HEK293 (cell line): ENCODE results near the gene GNL3.

Experiments
- FEZF1 ChIP-seq: fragments of 450-650 bp; formaldehyde crosslinking; IDR thresholded peaks from 2 replicates; pipeline ENCODE4 v1.5.1; 2016; ENCODE audit warnings: missing biosample characterization, missing genetic modification characterization
- GLIS1 ChIP-seq: fragments of 450-650 bp; formaldehyde crosslinking; IDR thresholded peaks from 2 replicates; pipeline ENCODE4 v1.5.1; 2016; ENCODE audit warnings: missing biosample characterization, missing genetic modification characterization
- PRDM1 ChIP-seq: fragments of 450-650 bp; formaldehyde crosslinking; IDR thresholded peaks from 2 replicates; pipeline ENCODE4; 2016; ENCODE audit warnings: missing biosample characterization, missing genetic modification characterization
- SALL2 ChIP-seq: fragments of 450-650 bp; formaldehyde crosslinking; IDR thresholded peaks from 2 replicates; pipeline ENCODE4 v1.5.0; 2017; ENCODE audit warnings: missing biosample characterization, mild to moderate bottlenecking, missing genetic modification characterization, borderline replicate concordance
- YY1 ChIP-seq: fragments of 450-650 bp; formaldehyde crosslinking; IDR thresholded peaks from 2 replicates; pipeline ENCODE4 v1.5.1; 2018; ENCODE audit warnings: missing biosample characterization, missing genetic modification characterization
- ZFHX2 ChIP-seq: fragments of 450-650 bp; formaldehyde crosslinking; conservative IDR thresholded peaks from 2 replicates; pipeline ENCODE4 v1.5.1; 2016; ENCODE audit warnings: missing biosample characterization, missing genetic modification characterization
- ZIC2 ChIP-seq: fragments of 450-650 bp; formaldehyde crosslinking; IDR thresholded peaks from 2 replicates; pipeline ENCODE4 v1.5.1; 2016; ENCODE audit warnings: missing biosample characterization, missing genetic modification characterization
- ZNF10 ChIP-seq: fragments of 450-650 bp; formaldehyde crosslinking; IDR thresholded peaks from 2 replicates; pipeline ENCODE4 v1.5.1; 2017; ENCODE audit warnings: missing biosample characterization, missing genetic modification characterization
- ZNF114 ChIP-seq: fragments of 450-650 bp; formaldehyde crosslinking; IDR thresholded peaks from 2 replicates; pipeline ENCODE4 v1.5.0; 2017; ENCODE audit warnings: missing biosample characterization, missing genetic modification characterization
- ZNF146 ChIP-seq: fragments of 450-650 bp; formaldehyde crosslinking; IDR thresholded peaks from 2 replicates; pipeline ENCODE4 v1.5.1; 2016; ENCODE audit warnings: missing biosample characterization, missing genetic modification characterization
- ZNF155 ChIP-seq: fragments of 450-650 bp; formaldehyde crosslinking; IDR thresholded peaks from 2 replicates; pipeline ENCODE4 v1.5.1; 2016; ENCODE audit warnings: missing biosample characterization, missing genetic modification characterization
- ZNF175 ChIP-seq: fragments of 450-650 bp; formaldehyde crosslinking; IDR thresholded peaks from 2 replicates; pipeline ENCODE4 v1.5.1; 2016; ENCODE audit warnings: missing biosample characterization, missing genetic modification characterization
- ZNF26 ChIP-seq: fragments of 450-650 bp; formaldehyde crosslinking; IDR thresholded peaks from 2 replicates; pipeline ENCODE4 v1.5.1; 2016; ENCODE audit warnings: missing biosample characterization, missing genetic modification characterization
- ZNF274 ChIP-seq, 2 experiments: fragments of 200-500 bp in 1 of 2; fragments of 450-650 bp in 1 of 2; sonication (Bioruptor generic) in 1 of 2; formaldehyde crosslinking in 1 of 2; IDR thresholded peaks; 2 replicates each; pipeline versions ENCODE4 v1.5.1 to v1.6.1; 2014 to 2016; ENCODE audit warnings: borderline replicate concordance in 1 of 2, inconsistent platforms in 1 of 2, low read length in 1 of 2, missing biosample characterization in 1 of 2, missing genetic modification characterization in 1 of 2
- ZNF280D ChIP-seq: fragments of 450-650 bp; formaldehyde crosslinking; IDR thresholded peaks from 2 replicates; pipeline ENCODE4 v1.5.1; 2016; ENCODE audit warnings: missing biosample characterization, missing genetic modification characterization
- ZNF335 ChIP-seq: fragments of 450-650 bp; formaldehyde crosslinking; conservative IDR thresholded peaks from 2 replicates; pipeline ENCODE4 v1.5.1; 2016; ENCODE audit warnings: missing biosample characterization, missing genetic modification characterization
- ZNF341 ChIP-seq: fragments of 450-650 bp; formaldehyde crosslinking; IDR thresholded peaks from 2 replicates; pipeline ENCODE4; 2016; ENCODE audit warnings: low read depth, missing biosample characterization, missing genetic modification characterization
- ZNF350 ChIP-seq: fragments of 450-650 bp; formaldehyde crosslinking; IDR thresholded peaks from 2 replicates; pipeline ENCODE4 v1.5.0; 2017; ENCODE audit warnings: missing biosample characterization, mild to moderate bottlenecking, missing genetic modification characterization
- ZNF391 ChIP-seq: fragments of 450-650 bp; formaldehyde crosslinking; IDR thresholded peaks from 2 replicates; pipeline ENCODE4 v1.5.1; 2016; ENCODE audit warnings: low read depth, missing biosample characterization, missing genetic modification characterization, borderline replicate concordance
- ZNF548 ChIP-seq: fragments of 450-650 bp; formaldehyde crosslinking; IDR thresholded peaks from 2 replicates; pipeline ENCODE4 v1.5.1; 2016; ENCODE audit warnings: missing biosample characterization, missing genetic modification characterization
- ZNF560 ChIP-seq: fragments of 450-650 bp; formaldehyde crosslinking; IDR thresholded peaks from 2 replicates; pipeline ENCODE4 v1.5.1; 2017; ENCODE audit warnings: missing biosample characterization, missing genetic modification characterization, borderline replicate concordance
- ZNF596 ChIP-seq: fragments of 450-650 bp; IDR thresholded peaks from 2 replicates; pipeline ENCODE4 v1.5.0; 2018; ENCODE audit warnings: missing biosample characterization, mild to moderate bottlenecking, missing genetic modification characterization, moderate library complexity
- ZNF600 ChIP-seq: fragments of 450-650 bp; formaldehyde crosslinking; IDR thresholded peaks from 2 replicates; pipeline ENCODE4 v1.5.1; 2016; ENCODE audit warnings: missing biosample characterization, missing genetic modification characterization
- ZNF660 ChIP-seq: fragments of 450-650 bp; IDR thresholded peaks from 2 replicates; pipeline ENCODE4 v1.5.1; 2018; ENCODE audit warnings: missing biosample characterization, mild to moderate bottlenecking, missing genetic modification characterization
- ZNF664 ChIP-seq: fragments of 450-650 bp; formaldehyde crosslinking; IDR thresholded peaks from 2 replicates; pipeline ENCODE4 v1.5.1; 2016; ENCODE audit warnings: missing biosample characterization, missing genetic modification characterization
- ZNF670 ChIP-seq: fragments of 450-650 bp; formaldehyde crosslinking; IDR thresholded peaks from 2 replicates; pipeline ENCODE4 v1.5.1; 2016; ENCODE audit warnings: missing biosample characterization, missing genetic modification characterization, low read depth
- ZNF704 ChIP-seq: fragments of 450-650 bp; formaldehyde crosslinking; IDR thresholded peaks from 2 replicates; pipeline ENCODE4 v1.5.1; 2016; ENCODE audit warnings: missing biosample characterization, missing genetic modification characterization
- ZNF707 ChIP-seq: fragments of 450-650 bp; formaldehyde crosslinking; IDR thresholded peaks from 2 replicates; pipeline ENCODE4 v1.5.1; 2016; ENCODE audit warnings: missing biosample characterization, missing genetic modification characterization
- TF ChIP-seq, protein P1 (sequence below): fragments of 450-650 bp; formaldehyde crosslinking; IDR thresholded peaks from 2 replicates; pipeline ENCODE4 v1.5.1; 2016; ENCODE audit warnings: missing biosample characterization, missing genetic modification characterization
- TF ChIP-seq, protein P2 (sequence below): fragments of 450-650 bp; formaldehyde crosslinking; optimal IDR thresholded peaks from 2 replicates; pipeline ENCODE3; 2016; ENCODE audit warnings: missing biosample characterization, mild to moderate bottlenecking, missing genetic modification characterization

The GNL3 gene

DNA sequence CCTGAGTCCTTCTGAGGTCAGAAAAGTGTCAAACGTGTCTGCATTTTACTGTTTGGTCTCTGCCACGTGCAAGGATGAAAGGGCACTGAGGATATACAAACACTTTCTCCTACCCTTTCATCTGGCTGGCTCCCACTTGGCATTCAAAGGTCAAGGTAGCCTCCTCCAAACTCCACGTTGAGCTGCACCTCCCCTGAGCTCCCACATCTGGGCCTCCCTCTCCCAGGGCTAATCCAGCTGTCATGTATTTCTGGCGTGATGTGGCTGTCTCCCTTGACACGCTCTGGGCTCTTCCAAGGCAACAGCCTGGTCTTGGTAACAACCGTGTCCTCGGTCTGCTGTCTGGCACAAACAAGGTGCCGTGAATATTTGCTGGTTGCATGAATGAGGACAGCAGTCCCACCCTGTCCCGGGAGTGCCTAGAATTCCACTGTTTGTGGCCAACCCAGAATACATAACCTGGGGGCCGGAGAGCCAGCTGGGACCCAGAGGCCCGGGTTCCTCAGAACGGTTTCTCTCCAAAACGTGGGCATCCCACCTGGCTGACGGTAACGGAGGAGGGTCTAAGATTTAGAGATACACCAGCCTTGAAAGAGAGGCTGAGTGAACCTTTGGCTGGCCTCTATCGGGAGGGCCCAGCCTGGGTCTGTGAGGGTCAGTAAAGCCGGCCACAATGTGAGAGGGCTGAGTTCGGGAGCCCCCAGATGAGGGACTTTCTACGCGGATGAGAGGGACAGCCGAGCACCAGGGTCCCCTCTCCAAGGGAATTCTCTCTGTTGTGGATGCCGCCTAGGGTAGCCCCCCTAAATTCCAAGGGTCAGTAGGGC is 19.0 kb downstream of the GNL3 start (continued):
- TF ChIP-seq SALL2 (tag by site-specific recombination) (no peak), ZNF664 (no peak), ZNF548 (tag by site-specific recombination) (no peak), ZNF704 (tag by site-specific recombination) (no peak), ZNF114 (tag by site-specific recombination) (no peak), ZNF26 (tag by site-specific recombination) (no peak), ZNF175 (tag by site-specific recombination) (no peak), YY1 (tag by site-specific recombination) (no peak), ZNF10 (tag by site-specific recombination) (no peak), ZNF707 (tag by site-specific recombination) (no peak), ZNF155 (tag by site-specific recombination) (no peak), ZNF280D (tag by site-specific recombination) (no peak), ZNF670 (tag by site-specific recombination) (no peak), ZFHX2 (tag by site-specific recombination) (no peak), ZNF660 (no peak), ZNF341 (peak; percentile 93), GLIS1 (tag by site-specific recombination) (peak; percentile 79), ZNF146 (tag by site-specific recombination) (no peak), ZNF391 (tag by site-specific recombination) (no peak), ZNF335 (tag by site-specific recombination) (no peak; the same call in 1 of the 2 replicates), ZNF350 (tag by site-specific recombination) (no peak), PRDM1 (peak; percentile 62), ZNF600 (tag by site-specific recombination) (peak; percentile 45; the same call in 1 of the 2 replicates), FEZF1 (no peak), ZIC2 (tag by site-specific recombination) (no peak), ZNF596 (no peak), ZNF274 (IDR thresholded peaks at IDR 0.05; ENCODE audit: low read length) (no peak), ZNF274 (tag by site-specific recombination; IDR thresholded peaks at IDR 0.05; ENCODE audit: borderline replicate concordance) (no peak), ZNF560 (no peak)
- TF ChIP-seq, protein P1, sequence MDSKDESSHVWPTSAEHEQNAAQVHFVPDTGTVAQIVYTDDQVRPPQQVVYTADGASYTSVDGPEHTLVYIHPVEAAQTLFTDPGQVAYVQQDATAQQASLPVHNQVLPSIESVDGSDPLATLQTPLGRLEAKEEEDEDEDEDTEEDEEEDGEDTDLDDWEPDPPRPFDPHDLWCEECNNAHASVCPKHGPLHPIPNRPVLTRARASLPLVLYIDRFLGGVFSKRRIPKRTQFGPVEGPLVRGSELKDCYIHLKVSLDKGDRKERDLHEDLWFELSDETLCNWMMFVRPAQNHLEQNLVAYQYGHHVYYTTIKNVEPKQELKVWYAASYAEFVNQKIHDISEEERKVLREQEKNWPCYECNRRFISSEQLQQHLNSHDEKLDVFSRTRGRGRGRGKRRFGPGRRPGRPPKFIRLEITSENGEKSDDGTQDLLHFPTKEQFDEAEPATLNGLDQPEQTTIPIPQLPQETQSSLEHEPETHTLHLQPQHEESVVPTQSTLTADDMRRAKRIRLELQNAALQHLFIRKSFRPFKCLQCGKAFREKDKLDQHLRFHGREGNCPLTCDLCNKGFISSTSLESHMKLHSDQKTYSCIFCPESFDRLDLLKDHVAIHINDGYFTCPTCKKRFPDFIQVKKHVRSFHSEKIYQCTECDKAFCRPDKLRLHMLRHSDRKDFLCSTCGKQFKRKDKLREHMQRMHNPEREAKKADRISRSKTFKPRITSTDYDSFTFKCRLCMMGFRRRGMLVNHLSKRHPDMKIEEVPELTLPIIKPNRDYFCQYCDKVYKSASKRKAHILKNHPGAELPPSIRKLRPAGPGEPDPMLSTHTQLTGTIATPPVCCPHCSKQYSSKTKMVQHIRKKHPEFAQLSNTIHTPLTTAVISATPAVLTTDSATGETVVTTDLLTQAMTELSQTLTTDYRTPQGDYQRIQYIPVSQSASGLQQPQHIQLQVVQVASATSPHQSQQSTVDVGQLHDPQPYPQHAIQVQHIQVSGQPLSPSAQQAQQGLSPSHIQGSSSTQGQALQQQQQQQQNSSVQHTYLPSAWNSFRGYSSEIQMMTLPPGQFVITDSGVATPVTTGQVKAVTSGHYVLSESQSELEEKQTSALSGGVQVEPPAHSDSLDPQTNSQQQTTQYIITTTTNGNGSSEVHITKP (tag by site-specific recombination), result no peak; the same call in 1 of the 2 replicates
- TF ChIP-seq, protein P2, sequence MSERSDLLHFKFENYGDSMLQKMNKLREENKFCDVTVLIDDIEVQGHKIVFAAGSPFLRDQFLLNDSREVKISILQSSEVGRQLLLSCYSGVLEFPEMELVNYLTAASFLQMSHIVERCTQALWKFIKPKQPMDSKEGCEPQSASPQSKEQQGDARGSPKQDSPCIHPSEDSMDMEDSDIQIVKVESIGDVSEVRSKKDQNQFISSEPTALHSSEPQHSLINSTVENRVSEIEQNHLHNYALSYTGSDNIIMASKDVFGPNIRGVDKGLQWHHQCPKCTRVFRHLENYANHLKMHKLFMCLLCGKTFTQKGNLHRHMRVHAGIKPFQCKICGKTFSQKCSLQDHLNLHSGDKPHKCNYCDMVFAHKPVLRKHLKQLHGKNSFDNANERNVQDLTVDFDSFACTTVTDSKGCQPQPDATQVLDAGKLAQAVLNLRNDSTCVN (tag by site-specific recombination), result no peak
